GM12878 (cell line): ENCODE data around the gene REST. TPM values are rescaled to one million over a fixed set of nuclear protein-coding genes. Genes with fewer than 3 reads are reported as not detected.

ENCODE experiments used
- BCLAF1 ChIP-seq: fragments of 450-650 bp; IDR thresholded peaks from 2 replicates; pipeline ENCODE4 v1.6.1; 2017; ENCODE audit warnings: antibody characterized with exemption, mild to moderate bottlenecking, moderate library complexity
- CBFB ChIP-seq: IDR thresholded peaks from 2 replicates; pipeline ENCODE4 v1.6.1; 2016; ENCODE audit warnings: antibody characterized with exemption, low read depth
- CEBPZ ChIP-seq: fragments of 150-350 bp; IDR thresholded peaks from 2 replicates; pipeline ENCODE4 v1.6.1; 2016; ENCODE audit warnings: low read depth, low read length
- CUX1 ChIP-seq: IDR thresholded peaks from 2 replicates; pipeline ENCODE4 v1.6.1; 2012; ENCODE audit warnings: improper control_type of control experiment, low read depth, low read length; ENCODE audit not compliant: insufficient replicate concordance
- E4F1 ChIP-seq: fragments of 450-650 bp; IDR thresholded peaks from 2 replicates; pipeline ENCODE4 v1.6.1; 2018; ENCODE audit warnings: borderline replicate concordance, mild to moderate bottlenecking; ENCODE audit not compliant: partially characterized antibody
- MYC ChIP-seq: IDR thresholded peaks from 2 replicates; pipeline ENCODE4 v1.6.1; 2011; ENCODE audit warnings: mild to moderate bottlenecking, low read length, moderate library complexity, inconsistent platforms; ENCODE audit not compliant: insufficient read depth, insufficient replicate concordance, insufficient read length, severe bottlenecking
- NR2C2 ChIP-seq: IDR thresholded peaks from 2 replicates; pipeline ENCODE4 v1.6.1; 2011; ENCODE audit warnings: borderline replicate concordance, low read depth; ENCODE audit not compliant: control insufficient read depth, insufficient read length
- PAX5 ChIP-seq: IDR thresholded peaks from 2 replicates; pipeline ENCODE4 v1.6.1; 2011; ENCODE audit warnings: low read depth, low read length, borderline replicate concordance
- POLR2AphosphoS2 ChIP-seq: IDR thresholded peaks from 2 replicates; pipeline ENCODE4 v1.6.1; 2011; ENCODE audit warnings: low read depth, mild to moderate bottlenecking, low read length, improper control_type of control experiment, moderate library complexity
- RFX5 ChIP-seq: IDR thresholded peaks from 2 replicates; pipeline ENCODE4 v1.6.1; 2011; ENCODE audit warnings: low read depth, low read length, improper control_type of control experiment
- SIX5 ChIP-seq: IDR thresholded peaks from 2 replicates; pipeline ENCODE4 v1.6.1; 2011; ENCODE audit warnings: mild to moderate bottlenecking, low read depth, low read length, moderate library complexity; ENCODE audit not compliant: severe bottlenecking
- SUPT20H ChIP-seq: IDR thresholded peaks from 2 replicates; pipeline ENCODE4 v1.6.1; 2011; ENCODE audit warnings: low read depth, mild to moderate bottlenecking, low read length, moderate library complexity, borderline replicate concordance; ENCODE audit not compliant: control insufficient read depth
- TARDBP ChIP-seq: IDR thresholded peaks from 2 replicates; pipeline ENCODE4 v1.6.1; 2016; ENCODE audit warnings: borderline replicate concordance
- polyA plus RNA-seq, 11 experiments: library from polyadenylated mRNA; depleted of rRNA in 4 of 11; unstranded in 6 of 11; stranded (reverse) in 5 of 11; fragments of >200 nt; fragmentation: Nextera tagmentation in 4 of 11; fragmentation: Illumina TruSeq in 1 of 11; extraction: Ambion mirVana in 4 of 11; extraction: Trizol in 1 of 11; gene quantifications; 1 replicate in 1 of 11; 2 replicates in 10 of 11; pipeline versions ENCODE4 v1.2.1 to v1.2.3, GENCODE V29; 2011 to 2016; ENCODE audit warnings: inconsistent platforms in 2 of 11, missing spikeins in 2 of 11, low read depth in 1 of 11
- total RNA-seq, 4 experiments: library from RNA; depleted of rRNA in 3 of 4; stranded (reverse); fragments of >200 nt in 3 of 4; fragmentation: Illumina TruSeq in 1 of 4; extraction: Trizol in 1 of 4; gene quantifications; 2 replicates each; pipeline versions ENCODE4 v1.2.1 to v1.2.3, GENCODE V29; 2013 to 2021

REST gene
- total and polyA plus RNA-seq, 10 of the 15 experiments (the other 5 are each of a cell fraction or from before 2014, with no cell fraction given), result 3.7 to 36.3 (median 20.4) TPM

GRCh38 chr4:56977321-56978012, 69.8 kb downstream of the REST start, which contains the start of gene NOA1 (continued):
- no peak for TF ChIP-seq CEBPZ
- TF ChIP-seq TARDBP, result no peak
- TF ChIP-seq RFX5, result no peak; the same call in 1 of the 2 replicates
- no peak for TF ChIP-seq MYC
- TF ChIP-seq E4F1, result no peak
- no peak; the same call in 1 of the 2 replicates for TF ChIP-seq PAX5
- TF ChIP-seq BCLAF1, result no peak
- no peak for TF ChIP-seq SUPT20H
- peak; percentile 58; the same call in 1 of the 2 replicates for TF ChIP-seq CBFB
- no peak for TF ChIP-seq CUX1
- no peak for TF ChIP-seq NR2C2
- no peak for TF ChIP-seq SIX5
- TF ChIP-seq POLR2AphosphoS2, result peak; percentile 85
